Measurements from ENCODE around the gene PIP5KL1. TPM values are rescaled to one million over a fixed set of nuclear protein-coding genes. Genes with fewer than 3 reads are reported as not detected.

PIP5KL1 gene
- 1.4 and 3.4 TPM in 2 replicates for total RNA-seq

DNA sequence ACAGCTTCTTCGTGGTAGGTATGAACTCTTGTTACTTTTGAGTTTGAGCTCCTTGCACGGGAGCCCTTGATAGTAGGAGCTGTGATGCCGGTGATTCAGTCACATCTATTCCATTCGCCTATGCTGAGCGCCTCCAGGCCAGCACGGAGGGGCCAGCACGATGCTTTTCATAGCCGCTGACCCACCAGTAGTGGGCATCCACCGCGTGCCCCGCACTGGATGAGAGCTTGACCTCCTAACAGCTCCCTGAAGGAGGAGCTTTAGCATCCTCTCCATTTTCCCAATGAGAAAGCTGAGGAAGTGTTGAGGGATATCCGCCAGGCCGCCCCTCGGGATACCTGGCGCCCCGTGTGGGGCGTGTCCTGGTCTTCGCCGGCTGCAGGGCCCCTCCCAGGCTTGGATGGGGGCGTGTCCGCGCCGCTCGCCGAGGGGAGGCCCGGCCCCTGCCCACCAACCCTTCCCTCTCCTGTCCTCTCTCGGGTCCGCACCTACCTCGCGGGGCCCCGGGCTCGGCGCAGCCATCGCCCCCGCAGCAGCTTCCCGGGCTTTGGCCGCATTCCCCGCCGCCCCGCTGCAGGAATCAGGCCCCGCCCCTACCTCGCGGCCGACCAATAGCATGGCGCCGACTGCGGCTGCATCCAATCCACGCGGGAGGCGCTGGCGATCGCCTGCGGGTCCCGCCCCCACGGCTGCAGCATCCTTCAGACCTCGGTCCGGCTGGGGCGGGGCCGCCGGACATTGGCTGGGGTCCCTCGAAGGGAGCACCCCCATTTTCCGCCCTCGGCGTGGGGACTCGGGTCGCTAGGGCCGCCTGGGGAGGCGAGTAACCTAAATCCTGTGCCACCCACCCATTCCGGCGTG, at the start of gene PIP5KL1:
Gene PIP5KL1, minus strand, starts transcription at position 547 of the 861 bp plus-strand sequence. Its CDS starts 25 bp downstream, at position 522.

DNA sequence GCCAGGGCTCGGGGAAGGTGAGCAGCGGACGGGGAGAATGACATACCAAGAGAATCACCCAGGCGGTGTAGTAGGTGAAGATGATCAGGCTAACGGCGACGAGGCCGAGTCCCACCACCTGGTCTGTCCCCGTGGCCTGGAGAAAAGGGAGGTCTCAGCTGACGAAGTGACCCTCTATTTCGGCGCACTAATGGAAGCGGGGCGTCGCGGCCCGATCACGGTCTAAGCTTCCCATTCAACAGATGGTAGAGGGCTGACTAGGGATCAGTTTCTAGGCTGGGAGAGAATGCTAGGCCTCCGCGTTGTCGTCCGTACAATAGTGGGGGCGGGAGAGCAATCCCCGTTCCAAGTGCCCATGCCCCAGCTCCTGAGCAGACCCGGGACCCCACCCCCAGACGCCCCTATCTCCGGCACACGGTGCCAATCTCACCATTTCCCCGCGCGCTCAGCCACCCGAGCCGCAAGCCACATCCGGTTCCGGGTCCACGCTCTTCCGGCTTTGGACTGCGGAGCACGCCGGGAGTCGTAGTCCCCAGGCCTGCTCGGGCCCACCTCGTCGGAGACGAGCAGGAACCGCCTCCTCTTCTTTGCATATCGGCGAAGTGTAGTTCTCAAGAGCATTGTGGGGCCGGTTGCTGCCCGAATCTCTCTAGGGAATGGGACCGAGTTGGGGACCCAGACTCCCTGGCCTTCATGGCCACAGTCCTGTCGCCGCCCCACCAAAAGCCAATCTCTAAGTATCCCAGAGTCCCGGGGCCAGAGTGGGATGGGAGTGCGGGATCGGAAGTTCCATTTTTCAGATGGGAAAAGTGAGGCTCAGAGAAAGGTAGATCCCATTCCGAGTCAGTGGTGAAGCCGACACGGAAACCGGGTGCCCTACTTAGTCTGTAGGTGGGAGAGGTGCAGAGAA, 7.1 kb upstream of the PIP5KL1 start, which contains the start of gene DPM2:
Gene DPM2, minus strand, starts transcription at position 467 of the 910 bp plus-strand sequence. Its CDS starts 34 bp downstream, at position 433.

DNA sequence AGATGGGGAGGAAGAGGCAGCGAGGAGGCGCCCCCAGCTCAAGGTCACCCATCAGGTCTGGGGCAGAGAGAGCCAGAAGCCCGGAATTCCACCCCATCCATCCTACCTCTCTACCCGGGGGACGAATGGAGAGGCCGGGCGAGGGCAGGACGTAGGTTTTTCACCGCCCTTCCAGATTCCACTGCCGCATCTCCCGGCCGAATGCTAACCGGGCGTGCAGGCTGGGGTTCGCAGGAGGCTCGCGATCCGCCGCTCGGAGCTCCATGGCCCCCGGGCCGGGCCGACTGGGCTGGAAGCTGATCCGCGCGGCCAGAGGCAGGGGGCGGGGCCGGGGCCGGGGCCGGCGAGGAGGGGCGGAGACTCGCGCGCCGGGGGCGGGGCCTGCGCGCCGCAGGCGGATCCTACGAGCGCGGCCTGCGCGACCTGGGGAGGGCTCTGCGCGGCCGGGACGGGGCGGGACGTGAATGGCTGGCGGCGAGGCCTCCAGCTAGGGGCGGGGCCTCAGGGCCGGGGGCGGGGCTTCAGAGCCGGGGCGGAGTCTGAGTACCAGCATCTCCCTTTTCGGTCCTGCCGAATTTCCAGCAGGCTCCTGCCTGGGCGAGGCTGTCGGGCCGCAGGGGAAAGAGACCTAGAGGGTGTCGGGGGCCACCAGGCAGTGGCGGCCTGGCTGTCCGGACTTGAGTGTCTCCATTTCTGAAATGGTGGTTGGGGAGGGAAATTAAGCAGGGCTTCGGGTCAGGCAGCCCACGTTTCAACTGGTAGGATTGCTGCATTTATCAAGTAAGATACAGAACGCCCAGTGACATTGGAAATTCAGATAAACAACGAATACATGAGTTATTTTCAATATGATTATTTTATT, 13.6 kb downstream of the PIP5KL1 start, which contains the start of gene ST6GALNAC4:
Gene ST6GALNAC4, minus strand, starts transcription at position 322 of the 862 bp plus-strand sequence. CDS start 622 bp downstream, outside the sequence.

DNA sequence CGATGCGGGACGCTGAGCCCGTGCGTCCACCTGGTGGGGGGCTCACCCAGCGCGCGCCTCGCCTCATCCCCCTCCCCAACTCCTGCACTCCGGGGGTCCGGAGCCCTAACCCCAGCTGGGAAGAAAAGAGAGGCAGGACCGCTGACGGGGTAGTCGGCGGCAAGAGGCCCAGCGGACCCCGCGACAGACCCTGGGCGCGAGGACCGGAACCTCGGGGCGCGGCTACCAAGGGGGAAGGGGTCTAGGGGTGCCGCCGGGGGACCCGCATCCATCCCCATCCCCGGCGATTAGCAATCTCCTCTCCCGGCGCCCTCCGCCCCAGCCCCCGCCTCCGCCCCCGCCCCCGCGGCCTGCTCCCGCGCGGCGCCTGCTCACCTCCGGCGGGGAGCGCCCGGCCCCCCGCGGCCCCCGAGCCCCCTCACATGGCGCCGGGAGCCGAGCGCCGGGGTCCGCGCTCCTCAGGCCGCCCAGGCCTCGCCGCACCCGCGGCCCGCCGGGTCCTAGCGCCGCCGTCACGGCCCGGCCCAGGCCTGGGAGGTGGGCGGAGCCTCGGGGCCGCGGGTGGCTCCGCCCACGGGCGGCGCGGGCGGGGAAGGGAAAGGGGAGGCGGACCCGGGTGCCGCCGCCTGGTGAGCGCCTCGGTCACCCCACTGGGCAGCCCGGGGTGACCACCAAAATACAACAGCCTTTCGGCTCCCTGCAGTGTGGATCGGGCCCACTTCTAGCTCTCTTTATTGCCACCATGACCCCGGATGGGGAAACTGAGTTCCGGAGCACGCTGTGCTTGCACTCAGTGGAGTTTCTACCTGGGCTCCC, 31.2 kb downstream of the PIP5KL1 start, which contains the start of gene ST6GALNAC6:
Gene ST6GALNAC6, minus strand, starts transcription at position 476 of the 816 bp plus-strand sequence. CDS start 1,622 bp downstream, outside the sequence.

DNA sequence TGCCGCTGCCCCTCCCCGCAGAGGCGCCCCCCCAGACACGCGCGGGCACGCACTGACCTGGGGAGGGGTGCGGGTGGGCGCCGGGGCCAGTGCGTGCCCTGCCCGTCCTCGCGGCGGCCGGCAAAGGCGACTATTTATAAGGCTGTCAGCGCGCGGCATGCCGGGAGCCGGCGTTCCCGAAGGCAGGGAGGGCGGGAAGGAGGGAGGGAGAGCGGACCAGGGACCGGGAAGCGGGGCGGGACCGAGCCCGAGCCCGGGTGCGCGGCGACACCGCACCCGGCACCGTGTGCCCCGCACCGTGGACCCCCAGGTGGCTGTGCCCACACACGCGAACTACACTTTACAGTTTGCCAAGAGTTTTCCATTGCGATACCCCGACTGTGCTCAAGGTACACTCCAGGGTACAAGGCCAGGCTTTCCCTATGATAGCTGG, 53.0 kb downstream of the PIP5KL1 start, which contains the start of gene AK1:
Gene AK1, minus strand, starts transcription at position 110 of the 433 bp plus-strand sequence. CDS start 3,058 bp downstream, outside the sequence.

Other genes with a start within 250 kb of the PIP5KL1 start
- not detected in 2 replicates for gene CFAP157, start 223.8 kb downstream of the PIP5KL1 start, total RNA-seq
- 10.7 and 17.3 TPM in 2 replicates for gene PTRH1, start 215.1 kb downstream of the PIP5KL1 start, total RNA-seq
- gene TTC16, start 214.7 kb downstream of the PIP5KL1 start, total RNA-seq: 0.07 TPM in 1 of 2 replicates, not detected in the other
- 3.5 and 3.8 TPM in 2 replicates for gene TOR2A, start 195.5 kb downstream of the PIP5KL1 start, total RNA-seq
- gene SH2D3C, start 152.1 kb downstream of the PIP5KL1 start, total RNA-seq: 0.10 and 2.2 TPM in 2 replicates
- 43.9 and 45.2 TPM in 2 replicates for gene CDK9, start 144.7 kb downstream of the PIP5KL1 start, total RNA-seq
- 59.7 and 99.0 TPM in 2 replicates for gene FPGS, start 127.9 kb downstream of the PIP5KL1 start, total RNA-seq
- gene ENG, start 76.1 kb downstream of the PIP5KL1 start, total RNA-seq: 95.5 and 100 TPM in 2 replicates
- gene AK1, start 53.1 kb downstream of the PIP5KL1 start, total RNA-seq: 54.9 and 66.2 TPM in 2 replicates
- 45.6 and 55.6 TPM in 2 replicates for gene ST6GALNAC6, start 31.2 kb downstream of the PIP5KL1 start, total RNA-seq
- gene ST6GALNAC4, start 13.7 kb downstream of the PIP5KL1 start, total RNA-seq: 38.9 and 43.3 TPM in 2 replicates
- gene DPM2, start 7.1 kb upstream of the PIP5KL1 start, total RNA-seq: 11.1 and 12.9 TPM in 2 replicates
- 24.6 and 44.9 TPM in 2 replicates for gene EEIG1, start 50.2 kb upstream of the PIP5KL1 start, total RNA-seq
- 9.0 and 11.6 TPM in 2 replicates for gene NAIF1, start 136.5 kb upstream of the PIP5KL1 start, total RNA-seq
- 16.6 and 17.3 TPM in 2 replicates for gene SLC25A25, start 137.5 kb upstream of the PIP5KL1 start, total RNA-seq
- 75.7 and 110 TPM in 2 replicates for gene PTGES2, start 197.0 kb upstream of the PIP5KL1 start, total RNA-seq
- not detected in 2 replicates for gene LCN2, start 218.7 kb upstream of the PIP5KL1 start, total RNA-seq
- gene BBLN, start 229.5 kb upstream of the PIP5KL1 start, total RNA-seq: 30.9 and 37.3 TPM in 2 replicates